DMS 273 treated with DMSO at 0.1 percent for 48 hours (cell line): ENCODE results near the gene NPAS1.
"Not testable (repeated sequence)": the region's sequence is repeated elsewhere in the genome, so short reads cannot be mapped to it uniquely, and the experiment has no call there.

Experiments
- DNase-seq: peaks from one replicate; lab custom pipeline; 2025; lab: John Stamatoyannopoulos, UW

Gene NPAS1

GRCh38 chr19:46992699-46993535, 26.7 kb upstream of the NPAS1 start:
- DNase-seq = no peak

- DNase-seq = no peak
Measured at GRCh38 chr19:46993622-46994021, 26.0 kb upstream of the NPAS1 start.

GRCh38 chr19:46994141-46994686, 25.4 kb upstream of the NPAS1 start:
- no peak for DNase-seq

- no peak for DNase-seq
Measured at GRCh38 chr19:46995492-46995891, 24.1 kb upstream of the NPAS1 start.

- no peak for DNase-seq
Measured at GRCh38 chr19:46998445-46999125, 21.1 kb upstream of the NPAS1 start.

GRCh38 chr19:46999377-46999776, 20.3 kb upstream of the NPAS1 start:
- no peak for DNase-seq

GRCh38 chr19:46999878-47000277, 19.8 kb upstream of the NPAS1 start:
- no peak for DNase-seq

GRCh38 chr19:47000373-47000772, 19.3 kb upstream of the NPAS1 start:
- no peak for DNase-seq

GRCh38 chr19:47001584-47001983, 18.1 kb upstream of the NPAS1 start:
- no peak for DNase-seq

- DNase-seq = no peak
Measured at GRCh38 chr19:47002106-47002766, 17.4 kb upstream of the NPAS1 start.

GRCh38 chr19:47002853-47003610, 16.6 kb upstream of the NPAS1 start:
- no peak for DNase-seq

- no peak for DNase-seq
Measured at GRCh38 chr19:47003611-47004465, 15.8 kb upstream of the NPAS1 start.

GRCh38 chr19:47005164-47005641, 14.4 kb upstream of the NPAS1 start:
- DNase-seq = no peak

GRCh38 chr19:47005873-47006272, 13.8 kb upstream of the NPAS1 start:
- no peak for DNase-seq

GRCh38 chr19:47006496-47006895, 13.1 kb upstream of the NPAS1 start:
- DNase-seq = no peak

- not testable (repeated sequence) for DNase-seq
Measured at GRCh38 chr19:47010549-47010948, 9.1 kb upstream of the NPAS1 start.

GRCh38 chr19:47012617-47013016, 7.0 kb upstream of the NPAS1 start:
- no peak for DNase-seq

- peak; percentile 46 for DNase-seq
Measured at GRCh38 chr19:47013041-47013517, 6.6 kb upstream of the NPAS1 start.

- DNase-seq = no peak
Measured at GRCh38 chr19:47018923-47019322, 714 bp upstream of the NPAS1 start.

GRCh38 chr19:47020132-47020805, 632 bp downstream of the NPAS1 start:
- DNase-seq = no peak
